ENCODE data around the gene BICRA. TPM values are rescaled to one million over a fixed set of nuclear protein-coding genes. Genes with fewer than 3 reads are reported as not detected.

The BICRA gene
- total and polyA plus RNA-seq, 2 of the 4 experiments (the other 2 are of a cell fraction): 1.8 to 3.5 TPM

GRCh38 chr19:47681936-47682335 lies 73.0 kb downstream of the BICRA start:
- Histone ChIP-seq H3K18ac (ENCODE audit: low read depth, low read length) (no peak overlapping the region), H2BK5ac (ENCODE audit: low read depth, low read length, poor library complexity, severe bottlenecking) (no peak overlapping the region), H2AFZ (replicated peaks; ENCODE audit: low read length, poor library complexity) (no peak overlapping the region), H3K36me3 (ENCODE audit: control insufficient read depth, insufficient read depth, low read length) (peaks cover 49% of the 10 kb centered on the region), H3K9me3 (ENCODE audit: control insufficient read depth, insufficient read depth, low read length) (no peaks in the 10 kb centered on the region), H3K79me1 (ENCODE audit: low read depth in 1 of 2, low read length in 2 of 2) (peaks cover 22 to 44% of the 10 kb centered on the region in 2 experiments), H3K9me1 (ENCODE audit: insufficient read depth, low read length) (0 out of 2 replicates have a peak, but pooled peaks cover 8% of the 10 kb centered on the region), H2BK15ac (ENCODE audit: low read depth, low read length) (no peak overlapping the region), H3K27me3 (ENCODE audit: control insufficient read depth, insufficient read depth, low read length) (no peaks in the 10 kb centered on the region), H4K8ac (ENCODE audit: low read depth in 2 of 2, low read length in 2 of 2) (no peak overlapping the region), H3K4me2 (ENCODE audit: low read depth, low read length) (no peak overlapping the region), H3K27ac (ENCODE audit: insufficient read depth, low read length) (no peak overlapping the region), H3K23ac (ENCODE audit: low read depth, low read length) (no peak overlapping the region), H4K91ac (ENCODE audit: insufficient read depth, low read depth, low read length) (no peak overlapping the region), H3K9ac (ENCODE audit: low read depth, low read length) (no peak overlapping the region), H2BK120ac (ENCODE audit: low read depth, low read length) (no peak overlapping the region), H3K4me1 (ENCODE audit: control insufficient read depth, insufficient read depth, low read length) (no peaks in the 10 kb centered on the region), H3K4ac (ENCODE audit: low read depth, low read length) (no peak overlapping the region), H3K4me3 (ENCODE audit: insufficient read depth, low read depth, low read length) (no peak overlapping the region), H4K5ac (ENCODE audit: low read depth, low read length) (no peak overlapping the region), H3K56ac (ENCODE audit: extremely low read depth, insufficient read depth, low read length) (no peak overlapping the region), H2AK9ac (replicated peaks; ENCODE audit: low read depth, low read length, poor library complexity) (no peak overlapping the region), H4K20me1 (ENCODE audit: insufficient read depth, low read length) (peaks cover 9% of the 10 kb centered on the region), H3K14ac (replicated peaks; ENCODE audit: low read depth, low read length) (no peak overlapping the region), H2AK5ac (ENCODE audit: low read depth, low read length) (no peak overlapping the region), H2BK20ac (ENCODE audit: low read depth, low read length) (no peak overlapping the region)
- POLR2A ChIA-PET (ENCODE audit: unreplicated experiment): no interaction called here
- no TSS peak for BruUV-seq (replicated peaks)
- in situ Hi-C loops (cut with MboI; ENCODE audit: low sequenced_read_pairs) (no loop called here), intact Hi-C loops (cut with micrococcal nuclease) (no loop called here), dilution Hi-C loops (cut with HindIII; ENCODE audit: low sequenced_read_pairs, unreplicated experiment) (no loop called here)
- DNase-seq (no peak), ATAC-seq (ENCODE audit: low read depth) (no peak)
- CTCF ChIA-PET: no interaction called here
- WGBS, 2 experiments (ENCODE audit: extremely low coverage in 2 of 2, insufficient read length in 1 of 2): 98% methylated on average over 8 of the region's 23 CpGs; no CpG with 5 or more reads in 1 of the 2 experiments
- TF ChIP-seq MXI1 (IDR thresholded peaks at IDR 0.05; ENCODE audit: borderline replicate concordance, low read depth, low read length): no peak
- no peak for TF ChIP-seq RFX5 (IDR thresholded peaks at IDR 0.05; ENCODE audit: low read depth, low read length)
- TF ChIP-seq POLR2A (IDR thresholded peaks at IDR 0.05; ENCODE audit: low read depth, low read length): no peak
- TF ChIP-seq ELK1 (IDR thresholded peaks at IDR 0.05; ENCODE audit: borderline replicate concordance, low read depth, low read length): no peak
- TF ChIP-seq, protein P1, sequence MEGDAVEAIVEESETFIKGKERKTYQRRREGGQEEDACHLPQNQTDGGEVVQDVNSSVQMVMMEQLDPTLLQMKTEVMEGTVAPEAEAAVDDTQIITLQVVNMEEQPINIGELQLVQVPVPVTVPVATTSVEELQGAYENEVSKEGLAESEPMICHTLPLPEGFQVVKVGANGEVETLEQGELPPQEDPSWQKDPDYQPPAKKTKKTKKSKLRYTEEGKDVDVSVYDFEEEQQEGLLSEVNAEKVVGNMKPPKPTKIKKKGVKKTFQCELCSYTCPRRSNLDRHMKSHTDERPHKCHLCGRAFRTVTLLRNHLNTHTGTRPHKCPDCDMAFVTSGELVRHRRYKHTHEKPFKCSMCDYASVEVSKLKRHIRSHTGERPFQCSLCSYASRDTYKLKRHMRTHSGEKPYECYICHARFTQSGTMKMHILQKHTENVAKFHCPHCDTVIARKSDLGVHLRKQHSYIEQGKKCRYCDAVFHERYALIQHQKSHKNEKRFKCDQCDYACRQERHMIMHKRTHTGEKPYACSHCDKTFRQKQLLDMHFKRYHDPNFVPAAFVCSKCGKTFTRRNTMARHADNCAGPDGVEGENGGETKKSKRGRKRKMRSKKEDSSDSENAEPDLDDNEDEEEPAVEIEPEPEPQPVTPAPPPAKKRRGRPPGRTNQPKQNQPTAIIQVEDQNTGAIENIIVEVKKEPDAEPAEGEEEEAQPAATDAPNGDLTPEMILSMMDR (conservative IDR thresholded peaks at IDR 0.05; ENCODE audit: low read depth, low read length): no peak
- TF ChIP-seq MAZ (IDR thresholded peaks at IDR 0.05; ENCODE audit: borderline replicate concordance, low read depth, low read length): no peak
- TF ChIP-seq MAFK (IDR thresholded peaks at IDR 0.05; ENCODE audit: low read depth, low read length): no peak
- no peak for TF ChIP-seq BHLHE40 (IDR thresholded peaks at IDR 0.05; ENCODE audit: low read depth, low read length)
- TF ChIP-seq CEBPB (IDR thresholded peaks at IDR 0.05; ENCODE audit: low read depth, low read length): no peak
- no peak for TF ChIP-seq CHD1 (IDR thresholded peaks at IDR 0.05; ENCODE audit: low read depth, low read length)
- no peak for TF ChIP-seq RAD21 (IDR thresholded peaks at IDR 0.05; ENCODE audit: low read length)
- TF ChIP-seq USF2 (IDR thresholded peaks at IDR 0.05; ENCODE audit: low read depth, low read length): no peak
- no peak for TF ChIP-seq FOS (IDR thresholded peaks at IDR 0.05; ENCODE audit: low read depth, low read length)
- no peak for TF ChIP-seq NFE2L2 (IDR thresholded peaks at IDR 0.05; ENCODE audit: low read depth, low read length)
- no peak for TF ChIP-seq RCOR1 (IDR thresholded peaks at IDR 0.05; ENCODE audit: insufficient replicate concordance, low read length)
- no peak for TF ChIP-seq SMC3 (IDR thresholded peaks at IDR 0.05; ENCODE audit: low read depth, low read length)
